HepG2 (cell line): ENCODE measurements around the gene PIP5K1C. TPM values are rescaled to one million over a fixed set of nuclear protein-coding genes. Genes with fewer than 3 reads are reported as not detected.
A peak's percentile ranks its signal among the peaks of the same experiment; 100 is the strongest.

Source experiments
- HMGA1 ChIP-seq: sonication (generic); formaldehyde crosslinking; conservative IDR thresholded peaks from 2 replicates; pipeline ENCODE4 v1.4.0; 2020; ENCODE audit warnings: missing genetic modification reagents
- KAT8 ChIP-seq: IDR thresholded peaks from 2 replicates; pipeline ENCODE4 v1.6.1; 2016; ENCODE audit warnings: missing genetic modification reagents, missing compliant biosample characterization
- KLF16 ChIP-seq, 2 experiments: sonication (generic) in 1 of 2; formaldehyde crosslinking in 1 of 2; IDR thresholded peaks; 2 replicates each; pipeline versions ENCODE4 v1.6.1 to v1.8.0; 2016 to 2023; ENCODE audit warnings: missing genetic modification reagents in 2 of 2, missing compliant biosample characterization in 1 of 2
- NCOR1 ChIP-seq: fragments of 200-600 bp; sonication (generic); IDR thresholded peaks from 2 replicates; pipeline ENCODE4 v1.7.0; 2017; ENCODE audit warnings: antibody characterized with exemption, low read length, borderline replicate concordance
- NR2F2 ChIP-seq: IDR thresholded peaks from 2 replicates; pipeline ENCODE4 v1.6.1; 2012; ENCODE audit warnings: low read depth, inconsistent platforms, borderline replicate concordance
- REST ChIP-seq, 2 experiments: IDR thresholded peaks; 2 replicates each; pipeline ENCODE4 v1.6.1; 2011 to 2012; ENCODE audit warnings: low read length in 2 of 2, borderline replicate concordance in 1 of 2, low read depth in 1 of 2, mild to moderate bottlenecking in 1 of 2, moderate library complexity in 1 of 2
- TEAD3 ChIP-seq: optimal IDR thresholded peaks from 2 replicates; pipeline ENCODE3; 2016; ENCODE audit warnings: borderline replicate concordance
- ZNF557 ChIP-seq: sonication (generic); formaldehyde crosslinking; IDR thresholded peaks from 2 replicates; pipeline ENCODE4 v1.4.0; 2020; ENCODE audit warnings: missing genetic modification reagents
- ZNF678 ChIP-seq: sonication (generic); formaldehyde crosslinking; IDR thresholded peaks from 2 replicates; pipeline ENCODE4 v1.4.0; 2020; ENCODE audit warnings: mild to moderate bottlenecking, missing genetic modification reagents
- ZNF782 ChIP-seq: sonication (generic); formaldehyde crosslinking; IDR thresholded peaks from 2 replicates; pipeline ENCODE4 v1.4.0; 2020; ENCODE audit warnings: missing genetic modification reagents, mild to moderate bottlenecking, borderline replicate concordance
- polyA plus RNA-seq, 8 experiments: library from polyadenylated mRNA; depleted of rRNA in 3 of 8; stranded (reverse) in 7 of 8; unstranded in 1 of 8; fragments of >200 nt; fragmentation: Illumina TruSeq in 4 of 8; extraction: Trizol in 4 of 8; gene quantifications; 2 replicates each; pipeline versions ENCODE4 v1.2.1 to v1.2.3, GENCODE V29; 2011 to 2016; ENCODE audit warnings: low read depth in 4 of 8, missing spikeins in 1 of 8, mixed read lengths in 1 of 8; ENCODE audit not compliant: insufficient read depth in 1 of 8
- total RNA-seq, 5 experiments: library from RNA; depleted of rRNA; stranded (reverse); fragments of >200 nt; fragmentation: Illumina TruSeq; extraction: Trizol; gene quantifications; 2 replicates each; pipeline ENCODE4 v1.2.3, GENCODE V29; 2016; ENCODE audit warnings: low read depth in 1 of 5
- TF ChIP-seq, protein P1 (sequence below): fragments of 450-650 bp; IDR thresholded peaks from 2 replicates; pipeline ENCODE4 v1.6.1; 2016
- TF ChIP-seq, protein P2 (sequence below): sonication (generic); formaldehyde crosslinking; IDR thresholded peaks from 2 replicates; pipeline ENCODE4 v1.4.0; 2020; ENCODE audit warnings: mild to moderate bottlenecking, missing genetic modification reagents, borderline replicate concordance

The PIP5K1C gene
- total and polyA plus RNA-seq, 2 of the 13 experiments (the other 11 are each of a cell fraction or from before 2014, with no cell fraction given) = 3.6 to 4.3 TPM

- no peak for TF ChIP-seq REST (IDR thresholded peaks at IDR 0.05; ENCODE audit: borderline replicate concordance in 1 of 2, low read depth in 1 of 2, low read length in 2 of 2)
- peak in 1 of 2 experiments; percentile 95; a peak in 2 of 4 replicates for TF ChIP-seq KLF16 (CRISPR knock-in tag; IDR thresholded peaks at IDR 0.05)
- TF ChIP-seq NCOR1 = no peak; the same call in 1 of the 2 replicates
- TF ChIP-seq, protein P1, sequence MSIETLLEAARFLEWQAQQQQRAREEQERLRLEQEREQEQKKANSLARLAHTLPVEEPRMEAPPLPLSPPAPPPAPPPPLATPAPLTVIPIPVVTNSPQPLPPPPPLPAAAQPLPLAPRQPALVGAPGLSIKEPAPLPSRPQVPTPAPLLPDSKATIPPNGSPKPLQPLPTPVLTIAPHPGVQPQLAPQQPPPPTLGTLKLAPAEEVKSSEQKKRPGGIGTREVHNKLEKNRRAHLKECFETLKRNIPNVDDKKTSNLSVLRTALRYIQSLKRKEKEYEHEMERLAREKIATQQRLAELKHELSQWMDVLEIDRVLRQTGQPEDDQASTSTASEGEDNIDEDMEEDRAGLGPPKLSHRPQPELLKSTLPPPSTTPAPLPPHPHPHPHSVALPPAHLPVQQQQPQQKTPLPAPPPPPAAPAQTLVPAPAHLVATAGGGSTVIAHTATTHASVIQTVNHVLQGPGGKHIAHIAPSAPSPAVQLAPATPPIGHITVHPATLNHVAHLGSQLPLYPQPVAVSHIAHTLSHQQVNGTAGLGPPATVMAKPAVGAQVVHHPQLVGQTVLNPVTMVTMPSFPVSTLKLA = peak; percentile 53; the same call in 1 of the 2 replicates
- TF ChIP-seq ZNF678 (CRISPR knock-in tag) = no peak
- TF ChIP-seq, protein P2, sequence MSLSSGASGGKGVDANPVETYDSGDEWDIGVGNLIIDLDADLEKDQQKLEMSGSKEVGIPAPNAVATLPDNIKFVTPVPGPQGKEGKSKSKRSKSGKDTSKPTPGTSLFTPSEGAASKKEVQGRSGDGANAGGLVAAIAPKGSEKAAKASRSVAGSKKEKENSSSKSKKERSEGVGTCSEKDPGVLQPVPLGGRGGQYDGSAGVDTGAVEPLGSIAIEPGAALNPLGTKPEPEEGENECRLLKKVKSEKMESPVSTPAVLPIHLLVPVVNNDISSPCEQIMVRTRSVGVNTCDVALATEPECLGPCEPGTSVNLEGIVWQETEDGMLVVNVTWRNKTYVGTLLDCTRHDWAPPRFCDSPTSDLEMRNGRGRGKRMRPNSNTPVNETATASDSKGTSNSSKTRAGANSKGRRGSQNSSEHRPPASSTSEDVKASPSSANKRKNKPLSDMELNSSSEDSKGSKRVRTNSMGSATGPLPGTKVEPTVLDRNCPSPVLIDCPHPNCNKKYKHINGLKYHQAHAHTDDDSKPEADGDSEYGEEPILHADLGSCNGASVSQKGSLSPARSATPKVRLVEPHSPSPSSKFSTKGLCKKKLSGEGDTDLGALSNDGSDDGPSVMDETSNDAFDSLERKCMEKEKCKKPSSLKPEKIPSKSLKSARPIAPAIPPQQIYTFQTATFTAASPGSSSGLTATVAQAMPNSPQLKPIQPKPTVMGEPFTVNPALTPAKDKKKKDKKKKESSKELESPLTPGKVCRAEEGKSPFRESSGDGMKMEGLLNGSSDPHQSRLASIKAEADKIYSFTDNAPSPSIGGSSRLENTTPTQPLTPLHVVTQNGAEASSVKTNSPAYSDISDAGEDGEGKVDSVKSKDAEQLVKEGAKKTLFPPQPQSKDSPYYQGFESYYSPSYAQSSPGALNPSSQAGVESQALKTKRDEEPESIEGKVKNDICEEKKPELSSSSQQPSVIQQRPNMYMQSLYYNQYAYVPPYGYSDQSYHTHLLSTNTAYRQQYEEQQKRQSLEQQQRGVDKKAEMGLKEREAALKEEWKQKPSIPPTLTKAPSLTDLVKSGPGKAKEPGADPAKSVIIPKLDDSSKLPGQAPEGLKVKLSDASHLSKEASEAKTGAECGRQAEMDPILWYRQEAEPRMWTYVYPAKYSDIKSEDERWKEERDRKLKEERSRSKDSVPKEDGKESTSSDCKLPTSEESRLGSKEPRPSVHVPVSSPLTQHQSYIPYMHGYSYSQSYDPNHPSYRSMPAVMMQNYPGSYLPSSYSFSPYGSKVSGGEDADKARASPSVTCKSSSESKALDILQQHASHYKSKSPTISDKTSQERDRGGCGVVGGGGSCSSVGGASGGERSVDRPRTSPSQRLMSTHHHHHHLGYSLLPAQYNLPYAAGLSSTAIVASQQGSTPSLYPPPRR = no peak
- no peak; the same call in 1 of the 2 replicates for TF ChIP-seq NR2F2
- peak; percentile 53 for TF ChIP-seq TEAD3 (CRISPR knock-in tag)
- no peak for TF ChIP-seq ZNF782
- peak; percentile 99 for TF ChIP-seq KAT8 (CRISPR knock-in tag)
- TF ChIP-seq ZNF557 (CRISPR knock-in tag) = no peak
- no peak for TF ChIP-seq HMGA1 (CRISPR knock-in tag)
Observed at GRCh38 chr19:3626473-3627350, 73.6 kb downstream of the PIP5K1C start, which contains the start of gene CACTIN (continued).
